Activated naive CD8-positive, alpha-beta T cell treated with anti-CD3 and anti-CD28 coated beads for 36 hours (primary cell): ENCODE data around the gene DAB1. TPM values are rescaled to one million over a fixed set of nuclear protein-coding genes. Genes with fewer than 3 reads are reported as not detected.
"Not testable (repeated sequence)": the region's sequence is repeated elsewhere in the genome, so short reads cannot be mapped to it uniquely, and the experiment has no call there.

Experiments
- DNase-seq: peaks from one replicate; pipeline ENCODE4 v3.0.0; 2021
- H3K27ac Mint-ChIP-seq: one replicate; pipeline ENCODE4 v1.8.0; 2022; ENCODE audit warnings: mild to moderate bottlenecking, moderate library complexity, mixed read lengths
- H3K27me3 Mint-ChIP-seq: one replicate; pipeline ENCODE4 v1.8.0; 2022; ENCODE audit warnings: mild to moderate bottlenecking, mixed read lengths
- H3K36me3 Mint-ChIP-seq: one replicate; pipeline ENCODE4 v1.8.0; 2021; ENCODE audit warnings: mild to moderate bottlenecking, mixed read lengths
- H3K4me1 Mint-ChIP-seq: one replicate; pipeline ENCODE4 v1.8.0; 2021; ENCODE audit warnings: mixed read lengths
- H3K4me3 Mint-ChIP-seq: one replicate; pipeline ENCODE4 v1.8.0; 2022; ENCODE audit warnings: mild to moderate bottlenecking, moderate library complexity, mixed read lengths
- H3K9me3 Mint-ChIP-seq: one replicate; pipeline ENCODE4 v1.8.0; 2022; ENCODE audit warnings: mixed read lengths
- total RNA-seq, 2 experiments: library from RNA; stranded (reverse); gene quantifications; one replicate each; pipeline ENCODE4 v1.2.3, GENCODE V29; 2021

Gene DAB1
- total RNA-seq, 2 experiments from 2014 or later = not detected

GRCh38 chr1:57232500-57232899 lies 191.4 kb downstream of the DAB1 start:
- H3K9me3 Mint-ChIP-seq = no peaks in the 10 kb centered on the region
- no peak overlapping the region for H3K4me3 Mint-ChIP-seq
- H3K4me1 Mint-ChIP-seq = no peaks in the 10 kb centered on the region
- H3K27ac Mint-ChIP-seq = no peak overlapping the region
- no peak for DNase-seq
- H3K36me3 Mint-ChIP-seq = no peaks in the 10 kb centered on the region
- H3K27me3 Mint-ChIP-seq = peaks cover 13% of the 10 kb centered on the region

GRCh38 chr1:57229998-57230397 lies 193.9 kb downstream of the DAB1 start:
- H3K9me3 Mint-ChIP-seq = peaks cover 1% of the 10 kb centered on the region
- peaks cover 4% of the 10 kb centered on the region for H3K27me3 Mint-ChIP-seq
- H3K27ac Mint-ChIP-seq = no peak overlapping the region
- no peaks in the 10 kb centered on the region for H3K4me1 Mint-ChIP-seq
- no peak for DNase-seq
- H3K36me3 Mint-ChIP-seq = no peaks in the 10 kb centered on the region
- no peak overlapping the region for H3K4me3 Mint-ChIP-seq

GRCh38 chr1:57229076-57229475 lies 194.8 kb downstream of the DAB1 start:
- H3K9me3 Mint-ChIP-seq = peaks cover 1% of the 10 kb centered on the region
- no peak overlapping the region for H3K4me3 Mint-ChIP-seq
- no peak for DNase-seq
- no peaks in the 10 kb centered on the region for H3K36me3 Mint-ChIP-seq
- H3K27ac Mint-ChIP-seq = no peak overlapping the region
- H3K27me3 Mint-ChIP-seq = peaks cover 4% of the 10 kb centered on the region
- no peaks in the 10 kb centered on the region for H3K4me1 Mint-ChIP-seq

- H3K36me3 Mint-ChIP-seq = no peaks in the 10 kb centered on the region
- no peak overlapping the region for H3K4me3 Mint-ChIP-seq
- DNase-seq = no peak
- H3K4me1 Mint-ChIP-seq = no peaks in the 10 kb centered on the region
- H3K27ac Mint-ChIP-seq = no peak overlapping the region
- H3K27me3 Mint-ChIP-seq = peaks cover 3% of the 10 kb centered on the region
- H3K9me3 Mint-ChIP-seq = peaks cover 1% of the 10 kb centered on the region
These were observed 201.1 kb downstream of the DAB1 start for GRCh38 chr1:57222801-57223200.

GRCh38 chr1:57222307-57222706 lies 201.6 kb downstream of the DAB1 start:
- peaks cover 1% of the 10 kb centered on the region for H3K9me3 Mint-ChIP-seq
- H3K27ac Mint-ChIP-seq = no peak overlapping the region
- H3K4me3 Mint-ChIP-seq = no peak overlapping the region
- H3K36me3 Mint-ChIP-seq = no peaks in the 10 kb centered on the region
- H3K27me3 Mint-ChIP-seq = no peaks in the 10 kb centered on the region
- no peaks in the 10 kb centered on the region for H3K4me1 Mint-ChIP-seq
- DNase-seq = no peak

GRCh38 chr1:57220905-57221304 lies 203.0 kb downstream of the DAB1 start:
- not testable (repeated sequence) for H3K27me3 Mint-ChIP-seq, H3K27ac Mint-ChIP-seq, H3K4me3 Mint-ChIP-seq, H3K4me1 Mint-ChIP-seq, DNase-seq, H3K9me3 Mint-ChIP-seq, H3K36me3 Mint-ChIP-seq

GRCh38 chr1:57218487-57219079 lies 205.3 kb downstream of the DAB1 start:
- Mint-ChIP-seq H3K27me3 (peaks cover 7% of the 10 kb centered on the region), H3K4me3 (no peak overlapping the region), H3K9me3 (no peaks in the 10 kb centered on the region), H3K27ac (no peak overlapping the region), H3K36me3 (no peaks in the 10 kb centered on the region), H3K4me1 (no peaks in the 10 kb centered on the region)
- no peak for DNase-seq

- DNase-seq = no peak
- no peak overlapping the region for H3K27ac Mint-ChIP-seq
These were observed 206.0 kb downstream of the DAB1 start for GRCh38 chr1:57217905-57218304.

GRCh38 chr1:57214951-57215575 lies 208.8 kb downstream of the DAB1 start:
- no peaks in the 10 kb centered on the region for H3K9me3 Mint-ChIP-seq
- H3K27ac Mint-ChIP-seq = no peak overlapping the region
- no peak for DNase-seq
- H3K4me1 Mint-ChIP-seq = no peaks in the 10 kb centered on the region
- H3K36me3 Mint-ChIP-seq = no peaks in the 10 kb centered on the region
- H3K27me3 Mint-ChIP-seq = peaks cover 7% of the 10 kb centered on the region
- no peak overlapping the region for H3K4me3 Mint-ChIP-seq

More at GRCh38 chr1:57217905-57218304, 206.0 kb downstream of the DAB1 start:
- Mint-ChIP-seq H3K27me3 (peaks cover 7% of the 10 kb centered on the region), H3K4me3 (no peak overlapping the region), H3K9me3 (no peaks in the 10 kb centered on the region), H3K4me1 (no peaks in the 10 kb centered on the region), H3K36me3 (no peaks in the 10 kb centered on the region)

GRCh38 chr1:57210881-57211280 lies 213.0 kb downstream of the DAB1 start:
- H3K4me3 Mint-ChIP-seq = no peak overlapping the region
- no peak overlapping the region for H3K27ac Mint-ChIP-seq
- no peaks in the 10 kb centered on the region for H3K36me3 Mint-ChIP-seq

GRCh38 chr1:57209495-57209894 lies 214.4 kb downstream of the DAB1 start:
- Mint-ChIP-seq H3K27me3 (peaks cover 3% of the 10 kb centered on the region), H3K27ac (no peak overlapping the region), H3K4me1 (no peaks in the 10 kb centered on the region), H3K4me3 (no peak overlapping the region), H3K36me3 (no peaks in the 10 kb centered on the region), H3K9me3 (no peaks in the 10 kb centered on the region)
- DNase-seq = no peak

More at GRCh38 chr1:57210881-57211280, 213.0 kb downstream of the DAB1 start:
- no peak for DNase-seq
- peaks cover 7% of the 10 kb centered on the region for H3K27me3 Mint-ChIP-seq
- H3K9me3 Mint-ChIP-seq = no peaks in the 10 kb centered on the region
- no peaks in the 10 kb centered on the region for H3K4me1 Mint-ChIP-seq

GRCh38 chr1:57208741-57209302 lies 215.0 kb downstream of the DAB1 start:
- H3K4me3 Mint-ChIP-seq = no peak overlapping the region
- H3K27ac Mint-ChIP-seq = no peak overlapping the region
- H3K4me1 Mint-ChIP-seq = no peaks in the 10 kb centered on the region
- no peak for DNase-seq
- no peaks in the 10 kb centered on the region for H3K9me3 Mint-ChIP-seq
- H3K27me3 Mint-ChIP-seq = peaks cover 9% of the 10 kb centered on the region
- no peaks in the 10 kb centered on the region for H3K36me3 Mint-ChIP-seq

GRCh38 chr1:57206038-57206437 lies 217.8 kb downstream of the DAB1 start:
- Mint-ChIP-seq H3K36me3 (no peaks in the 10 kb centered on the region), H3K4me1 (no peaks in the 10 kb centered on the region), H3K9me3 (no peaks in the 10 kb centered on the region), H3K4me3 (no peak overlapping the region), H3K27ac (no peak overlapping the region), H3K27me3 (peaks cover 8% of the 10 kb centered on the region)
- DNase-seq = no peak

GRCh38 chr1:57204942-57205787 lies 218.7 kb downstream of the DAB1 start:
- DNase-seq = no peak
- no peak overlapping the region for H3K27ac Mint-ChIP-seq
- no peaks in the 10 kb centered on the region for H3K36me3 Mint-ChIP-seq
- no peak overlapping the region for H3K4me3 Mint-ChIP-seq
- peaks cover 8% of the 10 kb centered on the region for H3K27me3 Mint-ChIP-seq
- H3K4me1 Mint-ChIP-seq = no peaks in the 10 kb centered on the region
- no peaks in the 10 kb centered on the region for H3K9me3 Mint-ChIP-seq

- Mint-ChIP-seq H3K27me3 (peaks cover 8% of the 10 kb centered on the region), H3K36me3 (no peaks in the 10 kb centered on the region), H3K4me1 (no peaks in the 10 kb centered on the region), H3K9me3 (no peaks in the 10 kb centered on the region), H3K27ac (no peak overlapping the region), H3K4me3 (no peak overlapping the region)
- DNase-seq = no peak
These were observed 219.8 kb downstream of the DAB1 start for GRCh38 chr1:57204091-57204490.
